Stimulated activated CD4-positive, alpha-beta T cell treated with anti-CD3 and anti-CD28 coated beads, TNF-alpha, amount 100 ng/mL, for 24 hours (primary cell): ENCODE measurements around the gene ZNF280B.

Source experiments
- DNase-seq, 3 experiments: peaks; one replicate each; pipeline ENCODE4 v3.0.0-alpha.2; 2020; ENCODE audit warnings: low read depth in 3 of 3

ZNF280B gene

DNA sequence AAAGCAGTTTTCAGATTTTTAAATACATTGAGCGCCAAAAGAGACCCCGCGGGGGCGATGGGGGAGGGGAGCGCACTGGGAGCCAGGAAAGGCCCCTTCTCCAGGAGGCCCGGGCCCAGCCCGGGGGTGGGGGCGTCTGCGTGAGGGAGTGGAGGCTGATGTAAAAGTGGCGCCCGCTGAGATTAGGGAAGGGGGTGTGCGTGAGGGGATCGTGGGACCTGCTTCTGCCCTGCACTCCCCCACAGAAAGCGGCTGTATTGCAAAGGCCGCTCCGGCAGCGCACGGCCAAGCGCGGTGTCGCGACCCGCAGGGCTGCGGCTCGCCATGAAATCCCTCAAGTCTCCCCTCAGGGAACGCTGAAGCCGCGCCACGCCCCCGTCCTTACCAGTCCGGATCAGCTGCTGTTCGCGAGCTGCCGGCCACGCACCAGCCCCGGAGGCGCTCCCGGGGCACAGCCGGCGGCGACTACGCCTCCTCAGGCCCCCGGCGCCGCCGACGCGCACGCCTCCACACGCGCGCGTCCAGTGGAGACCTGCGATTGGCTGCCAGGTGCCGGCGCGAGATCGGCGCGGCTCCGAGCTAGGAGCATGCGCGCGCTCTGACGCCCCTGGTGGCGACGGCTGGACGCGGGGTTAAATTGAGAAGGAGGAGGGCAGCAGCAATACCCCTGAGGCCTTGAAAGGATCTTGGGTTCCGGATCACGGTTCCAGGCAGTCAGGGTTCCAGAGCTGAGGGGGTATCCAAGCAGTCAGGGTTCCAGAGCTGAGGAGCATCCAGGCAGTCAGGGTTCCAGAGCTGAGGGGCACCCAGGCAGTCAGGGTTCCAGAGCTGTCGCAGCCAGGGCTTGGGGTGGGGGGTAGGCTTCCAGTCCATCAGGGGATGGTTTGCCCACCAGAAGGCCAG is at the start of gene ZNF280B:
Gene ZNF280B, minus strand, starts transcription at position 469 of the 903 bp plus-strand sequence. CDS start 19,344 bp downstream, outside the sequence.
- DNase-seq, result peak; percentile 60 to 85 (median 65)

- no peak for DNase-seq
These were observed 48.7 kb upstream of the ZNF280B start for GRCh38 chr22:22556995-22557925.

DNA sequence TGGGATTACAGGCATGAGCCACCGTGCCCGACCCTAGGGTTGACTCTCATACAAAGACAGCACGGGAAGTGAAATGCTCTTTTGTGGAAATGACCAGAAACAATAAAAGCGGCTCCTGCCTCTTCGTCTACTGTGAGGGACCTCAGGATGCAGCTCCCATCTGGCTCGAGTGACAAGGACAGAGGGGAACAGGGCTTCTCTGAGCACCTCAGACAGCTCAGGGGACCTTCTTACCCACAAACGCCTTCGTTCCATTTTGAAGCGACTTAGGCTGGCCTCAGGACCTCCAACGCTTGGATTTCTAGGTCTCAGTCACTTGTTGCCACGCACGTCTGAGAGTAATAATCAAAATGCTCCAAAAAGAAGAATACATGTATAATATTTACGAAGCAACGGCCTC is 48.0 kb upstream of the ZNF280B start:
- DNase-seq, result no peak

- no peak for DNase-seq
These were observed 47.1 kb upstream of the ZNF280B start for GRCh38 chr22:22555596-22555995.

- DNase-seq, result no peak
These were observed 46.2 kb upstream of the ZNF280B start for GRCh38 chr22:22554587-22555284.

DNA sequence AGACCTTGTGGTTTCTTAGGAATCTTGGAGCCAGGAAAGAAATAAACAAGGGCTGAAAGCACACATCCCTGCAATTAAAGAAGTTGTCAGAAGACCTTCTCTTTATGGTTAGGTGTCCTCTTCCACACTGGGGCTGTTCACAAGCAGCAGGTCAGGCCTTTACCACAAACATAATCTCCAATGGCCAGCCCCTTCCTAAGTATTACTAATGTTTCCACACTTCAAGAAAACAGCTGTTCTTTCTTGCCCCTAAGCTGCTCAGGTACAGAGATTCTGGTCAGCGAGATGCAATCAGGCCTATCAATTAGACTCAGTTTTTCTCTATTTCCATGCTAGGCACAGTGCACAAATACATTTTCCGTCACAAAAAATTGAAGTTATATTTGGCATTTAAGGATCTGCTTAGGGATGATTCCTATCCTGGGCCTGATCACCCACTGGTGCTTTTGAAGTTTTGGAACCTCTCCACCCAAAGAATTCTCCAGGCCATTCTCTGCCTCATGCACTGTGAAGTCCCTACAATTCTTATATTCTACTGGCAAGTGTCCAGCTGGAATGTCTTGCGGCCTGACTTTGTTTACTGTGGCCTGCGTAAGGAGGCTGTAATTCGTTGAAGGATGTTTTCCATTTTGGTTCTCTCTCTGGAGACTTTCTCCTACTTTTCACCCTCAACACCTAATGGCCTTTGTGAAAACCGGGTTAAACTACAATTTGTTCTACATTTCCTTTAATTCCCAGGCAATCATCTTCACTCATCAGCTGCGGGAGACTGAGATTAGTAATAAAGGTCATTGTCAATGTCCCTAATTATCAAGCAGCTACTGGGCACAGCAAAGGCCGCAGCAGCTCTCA is 45.4 kb upstream of the ZNF280B start:
- no peak for DNase-seq

DNA sequence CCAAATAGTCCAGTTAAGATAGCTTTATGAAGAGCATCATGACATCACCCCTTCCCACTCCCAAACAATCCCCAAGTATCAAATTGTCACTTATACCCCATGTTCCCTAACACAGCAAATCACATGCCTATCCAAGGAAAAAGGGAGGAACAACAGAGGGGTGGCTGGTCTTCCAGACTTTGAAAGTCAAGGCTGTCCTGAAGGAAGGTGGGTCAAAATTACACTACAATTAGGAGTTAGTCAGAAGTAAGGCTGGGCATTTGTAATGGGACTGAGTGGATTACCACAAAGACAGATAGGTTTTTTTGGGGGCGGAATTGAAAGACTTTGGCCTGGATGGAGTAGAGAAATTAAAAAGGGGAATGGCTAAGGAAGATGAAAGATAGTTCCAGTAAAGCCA is 44.6 kb upstream of the ZNF280B start:
- no peak for DNase-seq

DNA sequence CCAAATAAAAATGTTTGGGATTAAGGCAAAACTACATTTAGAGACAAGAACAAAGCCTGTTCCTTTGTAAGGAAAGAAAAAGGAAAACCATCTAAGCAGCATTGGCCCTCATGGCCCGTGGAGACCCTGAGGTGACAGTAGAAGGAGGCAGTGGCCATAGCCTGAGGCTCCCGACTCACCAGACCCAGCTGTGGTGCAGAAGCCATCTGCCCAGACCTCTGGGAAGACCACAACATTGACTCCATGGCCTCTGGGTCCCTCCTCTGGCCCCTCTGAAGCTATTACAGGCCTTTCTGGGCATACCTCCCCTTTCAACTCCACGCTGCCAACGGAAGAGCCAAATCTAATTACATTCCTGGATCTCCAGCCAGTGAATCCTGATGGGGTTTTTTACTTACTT is 44.1 kb upstream of the ZNF280B start:
- no peak for DNase-seq

DNA sequence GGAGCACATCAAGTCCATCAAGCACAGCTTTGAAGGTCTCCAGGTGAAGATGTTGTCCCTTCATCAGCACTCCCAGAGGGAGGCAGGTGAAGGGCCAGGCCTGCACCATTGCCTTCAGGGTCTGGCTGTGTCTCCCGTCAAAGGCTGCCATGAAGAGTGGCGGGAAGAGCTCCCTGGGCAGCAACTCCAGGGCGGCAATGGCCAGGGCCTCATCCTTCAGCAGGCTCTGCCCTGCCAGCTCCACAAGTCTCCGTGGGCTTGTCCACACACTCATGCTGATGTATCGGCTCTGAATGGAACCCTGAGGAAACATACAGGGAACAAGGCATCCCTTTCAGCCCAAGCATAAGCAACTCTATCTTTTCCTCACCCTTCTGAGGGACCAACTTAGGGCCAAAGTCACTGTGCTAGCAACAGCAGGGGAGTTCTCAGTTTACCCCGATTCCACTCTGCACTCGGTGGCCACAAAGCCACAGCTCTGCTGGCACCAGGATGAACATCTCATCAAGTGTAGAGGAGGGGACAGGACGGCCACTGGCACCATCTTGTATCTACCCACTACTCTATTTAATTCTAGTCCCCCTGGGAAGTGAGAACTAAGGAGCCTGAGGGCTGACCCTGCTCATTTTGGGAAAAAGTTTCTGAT is 42.4 kb upstream of the ZNF280B start:
- no peak for DNase-seq

GRCh38 chr22:22548910-22549309 is 40.4 kb upstream of the ZNF280B start:
- DNase-seq, result no peak

GRCh38 chr22:22548317-22548716 is 39.8 kb upstream of the ZNF280B start:
- DNase-seq, result no peak

GRCh38 chr22:22547692-22548300 is 39.3 kb upstream of the ZNF280B start:
- DNase-seq, result no peak

DNA sequence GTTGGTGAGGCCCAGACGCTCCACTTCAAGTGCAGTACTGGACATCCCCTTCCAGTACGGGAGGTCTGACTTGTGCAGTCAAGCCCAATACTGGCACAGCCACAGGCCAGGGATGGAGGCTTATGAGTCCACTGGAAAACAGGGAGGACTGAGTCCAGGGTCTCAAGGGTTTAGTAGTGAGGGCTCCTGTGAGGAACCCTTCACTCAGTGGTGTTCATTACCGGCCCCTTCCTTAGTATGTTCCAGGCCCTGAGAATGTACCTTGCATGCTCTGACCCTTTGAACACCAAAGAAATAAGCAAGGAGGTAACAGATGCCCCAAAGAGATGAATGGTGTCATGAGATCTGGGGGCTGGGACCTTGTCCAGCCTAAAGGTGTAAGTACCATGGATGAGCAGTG is 38.7 kb upstream of the ZNF280B start:
- DNase-seq, result no peak

GRCh38 chr22:22546490-22546889 is 37.9 kb upstream of the ZNF280B start:
- no peak for DNase-seq

DNA sequence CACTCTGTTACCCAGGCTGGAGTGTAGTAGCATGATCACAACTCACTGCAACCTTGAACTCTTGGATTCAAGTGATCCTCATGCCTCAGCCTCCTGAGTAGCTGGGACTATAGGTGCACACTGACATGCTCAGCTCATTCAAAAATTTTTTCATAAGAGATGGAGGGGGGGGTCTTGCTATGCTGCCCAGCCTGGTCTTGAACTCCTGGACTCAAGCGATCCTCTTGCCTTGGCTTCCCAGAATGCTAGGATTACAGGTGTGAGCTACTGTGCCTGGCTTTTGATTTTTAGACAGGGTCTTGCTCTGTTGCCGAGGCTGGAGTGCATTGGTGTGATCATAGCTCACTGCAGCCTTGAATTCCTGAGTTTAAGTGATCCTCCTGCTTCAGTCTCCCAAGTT is 36.5 kb upstream of the ZNF280B start:
- no peak for DNase-seq

- DNase-seq, result no peak
These were observed 29.9 kb upstream of the ZNF280B start for GRCh38 chr22:22538226-22538989.

DNA sequence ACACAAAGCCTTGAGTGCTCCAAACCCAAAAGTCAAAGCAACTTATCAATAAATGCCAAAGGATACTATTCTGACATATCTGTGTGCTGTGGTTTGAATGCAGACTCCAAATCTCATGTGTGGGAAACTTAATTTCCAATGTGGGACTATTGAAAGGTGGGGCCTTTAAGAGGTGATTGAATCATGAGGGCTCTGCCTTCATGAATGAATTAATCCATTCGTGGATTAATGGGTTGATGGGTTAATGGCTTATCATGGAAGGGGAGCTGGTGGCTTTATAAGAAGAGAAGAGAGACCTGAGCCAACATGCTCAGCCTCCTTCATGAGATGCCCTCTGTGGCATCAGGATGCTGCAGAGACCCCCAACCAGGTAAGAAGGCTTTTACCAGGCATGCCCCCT is 28.4 kb upstream of the ZNF280B start:
- DNase-seq, result no peak

GRCh38 chr22:22536515-22536914 is 28.0 kb upstream of the ZNF280B start:
- DNase-seq, result no peak

DNA sequence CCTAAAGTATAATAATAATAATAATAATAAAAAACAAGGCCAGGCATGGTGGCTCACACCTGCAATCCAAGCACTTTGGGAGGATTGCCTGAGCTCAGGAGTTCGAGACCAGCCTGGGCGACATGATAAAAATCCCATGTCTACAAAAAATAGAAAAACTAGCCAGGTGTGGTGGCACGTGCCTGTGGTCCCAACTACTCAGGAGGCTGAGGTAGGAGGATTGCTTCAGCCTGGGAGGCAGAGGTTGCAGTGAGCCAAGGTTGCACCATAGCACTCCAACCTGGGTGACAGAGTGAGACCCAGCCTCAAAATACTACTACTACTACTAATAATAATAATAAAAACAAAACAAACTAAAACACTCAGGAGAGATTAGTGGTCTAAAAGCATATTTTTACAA is 27.1 kb upstream of the ZNF280B start:
- DNase-seq, result no peak
